ENCODE data around the gene DLX2.

DLX2 gene

DNA sequence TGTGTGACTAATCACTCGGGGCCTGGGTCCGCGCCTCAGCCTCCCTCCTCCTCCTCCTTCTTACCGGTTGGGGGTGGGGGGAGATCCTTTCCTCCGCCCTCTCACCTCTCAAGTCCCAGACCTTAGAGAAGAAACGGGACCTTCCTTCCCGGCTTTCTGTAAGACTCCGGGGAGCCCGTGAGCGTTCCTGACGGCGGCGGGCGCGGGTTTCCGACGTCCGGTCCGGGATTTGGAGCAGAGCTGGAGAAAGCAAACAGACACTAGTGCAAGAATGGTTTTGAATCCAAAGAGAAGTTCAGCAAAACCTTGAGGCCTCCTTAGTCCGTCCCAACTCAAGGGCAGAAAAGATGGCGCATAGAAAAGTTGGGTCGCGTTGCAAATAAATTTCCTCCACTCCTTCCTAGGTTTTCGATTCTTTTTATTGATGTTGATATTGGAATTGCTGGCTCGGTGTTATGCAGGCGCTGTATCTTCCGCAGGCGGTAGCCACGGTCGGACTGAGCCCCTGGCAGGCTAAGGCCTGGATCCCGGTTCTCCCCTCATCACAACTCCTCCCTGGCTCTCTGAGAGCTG is 15.4 kb downstream of the DLX2 start:
- TF ChIP-seq, protein P1, sequence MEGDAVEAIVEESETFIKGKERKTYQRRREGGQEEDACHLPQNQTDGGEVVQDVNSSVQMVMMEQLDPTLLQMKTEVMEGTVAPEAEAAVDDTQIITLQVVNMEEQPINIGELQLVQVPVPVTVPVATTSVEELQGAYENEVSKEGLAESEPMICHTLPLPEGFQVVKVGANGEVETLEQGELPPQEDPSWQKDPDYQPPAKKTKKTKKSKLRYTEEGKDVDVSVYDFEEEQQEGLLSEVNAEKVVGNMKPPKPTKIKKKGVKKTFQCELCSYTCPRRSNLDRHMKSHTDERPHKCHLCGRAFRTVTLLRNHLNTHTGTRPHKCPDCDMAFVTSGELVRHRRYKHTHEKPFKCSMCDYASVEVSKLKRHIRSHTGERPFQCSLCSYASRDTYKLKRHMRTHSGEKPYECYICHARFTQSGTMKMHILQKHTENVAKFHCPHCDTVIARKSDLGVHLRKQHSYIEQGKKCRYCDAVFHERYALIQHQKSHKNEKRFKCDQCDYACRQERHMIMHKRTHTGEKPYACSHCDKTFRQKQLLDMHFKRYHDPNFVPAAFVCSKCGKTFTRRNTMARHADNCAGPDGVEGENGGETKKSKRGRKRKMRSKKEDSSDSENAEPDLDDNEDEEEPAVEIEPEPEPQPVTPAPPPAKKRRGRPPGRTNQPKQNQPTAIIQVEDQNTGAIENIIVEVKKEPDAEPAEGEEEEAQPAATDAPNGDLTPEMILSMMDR (conservative IDR thresholded peaks at IDR 0.05): no peak
- H3K27ac ChIP-seq: peak overlapping the region; percentile 94

DNA sequence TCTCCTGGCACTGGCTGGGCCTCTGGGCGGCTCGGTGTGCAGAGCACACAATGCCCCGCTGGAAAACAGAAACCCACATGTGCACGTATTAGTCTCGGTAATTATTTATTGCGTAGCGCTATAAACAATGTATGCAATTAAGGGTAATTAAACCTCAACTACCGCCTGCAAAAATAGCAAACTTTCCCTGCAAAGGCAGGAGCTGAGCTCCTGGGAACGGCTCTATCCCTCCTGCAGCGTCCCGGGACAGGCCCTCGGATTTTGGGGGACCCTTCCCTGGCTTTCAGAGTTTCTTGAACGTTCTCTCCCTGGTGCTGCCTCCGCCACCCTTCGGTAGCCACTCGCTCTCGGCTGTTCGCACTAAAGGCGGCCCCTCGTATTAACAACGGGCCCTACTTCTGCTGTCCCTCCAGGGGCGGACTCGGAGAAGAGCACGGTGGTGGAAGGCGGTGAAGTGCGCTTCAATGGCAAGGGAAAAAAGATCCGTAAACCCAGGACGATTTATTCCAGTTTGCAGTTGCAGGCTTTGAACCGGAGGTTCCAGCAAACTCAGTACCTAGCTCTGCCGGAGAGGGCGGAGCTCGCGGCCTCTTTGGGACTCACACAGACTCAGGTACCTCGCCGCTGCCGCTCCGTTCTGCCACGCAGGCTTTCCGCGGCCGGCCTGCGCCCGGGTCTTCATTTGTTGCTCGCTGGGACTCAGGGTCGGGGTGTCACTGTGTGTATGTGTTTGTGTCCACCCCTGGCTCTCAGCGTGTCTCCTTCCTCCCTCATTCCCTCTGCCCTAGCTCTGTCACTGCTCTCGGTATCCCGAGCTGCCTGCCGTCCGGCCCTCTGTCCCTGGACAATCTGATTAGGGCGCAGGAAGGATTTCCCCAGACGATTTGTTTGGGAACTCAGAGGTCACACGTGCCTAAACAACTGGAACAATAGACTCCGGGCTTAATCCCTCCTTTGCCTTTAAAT is 16.2 kb downstream of the DLX2 start:
- TF ChIP-seq, protein P1 (conservative IDR thresholded peaks at IDR 0.05): peak; percentile 52
- H3K27ac ChIP-seq: peak overlapping the region; percentile 94

DNA sequence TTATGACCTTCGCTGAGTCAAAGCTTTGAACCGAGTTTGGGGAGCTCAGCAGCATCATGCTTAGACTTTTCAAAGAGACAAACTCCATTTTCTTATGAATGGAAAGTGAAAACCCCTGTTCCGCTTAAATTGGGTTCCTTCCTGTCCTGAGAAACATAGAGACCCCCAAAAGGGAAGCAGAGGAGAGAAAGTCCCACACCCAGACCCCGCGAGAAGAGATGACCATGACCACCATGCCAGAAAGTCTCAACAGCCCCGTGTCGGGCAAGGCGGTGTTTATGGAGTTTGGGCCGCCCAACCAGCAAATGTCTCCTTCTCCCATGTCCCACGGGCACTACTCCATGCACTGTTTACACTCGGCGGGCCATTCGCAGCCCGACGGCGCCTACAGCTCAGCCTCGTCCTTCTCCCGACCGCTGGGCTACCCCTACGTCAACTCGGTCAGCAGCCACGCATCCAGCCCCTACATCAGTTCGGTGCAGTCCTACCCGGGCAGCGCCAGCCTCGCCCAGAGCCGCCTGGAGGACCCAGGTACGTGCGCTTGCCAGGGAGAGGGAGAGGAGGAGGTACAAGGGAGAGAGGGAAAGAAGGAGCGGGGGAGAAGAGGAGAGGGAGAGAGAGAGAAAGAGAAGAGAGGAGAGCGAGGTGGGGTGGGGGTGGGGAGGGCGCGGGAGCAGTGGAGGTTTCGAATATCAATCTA is 17.1 kb downstream of the DLX2 start, which contains the start of gene DLX1:
TSS of gene DLX1 (plus strand) at position 48 of the 700 bp plus-strand sequence. CDS start at position 219, 171 bp downstream.
- TF ChIP-seq, protein P1 (conservative IDR thresholded peaks at IDR 0.05): no peak
- H3K27ac ChIP-seq: peak within 1 kb of the TSS; percentile 94

DNA sequence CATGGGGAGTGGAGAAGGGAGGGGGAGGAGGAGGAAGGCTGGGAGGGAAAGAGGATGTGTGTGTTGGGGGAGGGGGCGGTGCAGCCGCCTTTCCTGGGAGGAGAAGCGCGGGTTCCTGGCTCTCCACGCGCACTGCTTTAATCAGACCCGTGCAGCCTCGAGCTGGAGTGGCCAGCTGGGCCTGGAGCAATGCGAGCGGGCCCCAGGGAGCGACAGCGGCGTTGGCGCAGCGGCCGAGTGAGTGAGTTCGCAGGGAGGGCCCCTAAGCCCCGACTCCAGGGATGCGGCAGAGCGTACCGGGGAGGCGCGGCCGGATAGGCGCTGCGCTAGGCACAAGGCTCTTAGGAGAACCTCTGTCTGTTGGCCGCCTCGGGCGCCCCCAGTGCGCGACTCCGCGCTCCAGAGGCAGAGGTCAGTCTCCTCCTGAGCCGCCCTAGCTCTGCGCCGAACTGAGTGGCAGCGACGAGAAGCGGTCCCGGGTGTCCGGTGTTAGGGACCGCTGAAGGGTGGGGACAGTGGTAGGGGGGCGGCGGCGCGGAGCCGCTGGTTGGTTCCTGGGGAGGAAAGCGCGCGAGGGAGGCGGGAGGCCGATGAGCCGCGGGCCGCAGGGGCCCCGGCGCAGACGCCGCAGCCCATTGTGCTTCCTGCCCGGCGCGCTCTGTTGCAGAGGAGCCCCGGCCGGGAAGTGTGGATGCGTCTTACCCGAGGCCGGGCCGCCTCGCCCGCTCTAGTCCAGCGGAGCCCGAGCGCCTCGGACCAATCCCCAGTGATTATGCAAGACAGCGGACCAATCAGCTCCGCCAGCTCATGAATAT is 17.8 kb downstream of the DLX2 start:
- TF ChIP-seq, protein P1 (conservative IDR thresholded peaks at IDR 0.05): no peak
- peak overlapping the region; percentile 94 for H3K27ac ChIP-seq

DNA sequence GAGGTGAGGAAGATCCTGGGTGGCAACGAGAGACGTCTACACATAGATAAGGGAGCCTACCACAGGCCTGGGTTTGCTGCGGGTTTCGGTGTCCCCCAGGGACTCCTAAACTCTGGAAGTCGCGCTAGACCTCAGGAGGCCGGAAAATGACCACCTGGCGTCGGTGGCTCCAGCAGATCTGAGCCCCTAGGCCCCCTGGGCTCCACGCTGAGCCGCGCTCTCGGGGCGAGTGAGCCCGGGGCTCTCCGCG is 18.4 kb downstream of the DLX2 start:
- peak overlapping the region; percentile 94 for H3K27ac ChIP-seq
- TF ChIP-seq, protein P1 (conservative IDR thresholded peaks at IDR 0.05): no peak

DNA sequence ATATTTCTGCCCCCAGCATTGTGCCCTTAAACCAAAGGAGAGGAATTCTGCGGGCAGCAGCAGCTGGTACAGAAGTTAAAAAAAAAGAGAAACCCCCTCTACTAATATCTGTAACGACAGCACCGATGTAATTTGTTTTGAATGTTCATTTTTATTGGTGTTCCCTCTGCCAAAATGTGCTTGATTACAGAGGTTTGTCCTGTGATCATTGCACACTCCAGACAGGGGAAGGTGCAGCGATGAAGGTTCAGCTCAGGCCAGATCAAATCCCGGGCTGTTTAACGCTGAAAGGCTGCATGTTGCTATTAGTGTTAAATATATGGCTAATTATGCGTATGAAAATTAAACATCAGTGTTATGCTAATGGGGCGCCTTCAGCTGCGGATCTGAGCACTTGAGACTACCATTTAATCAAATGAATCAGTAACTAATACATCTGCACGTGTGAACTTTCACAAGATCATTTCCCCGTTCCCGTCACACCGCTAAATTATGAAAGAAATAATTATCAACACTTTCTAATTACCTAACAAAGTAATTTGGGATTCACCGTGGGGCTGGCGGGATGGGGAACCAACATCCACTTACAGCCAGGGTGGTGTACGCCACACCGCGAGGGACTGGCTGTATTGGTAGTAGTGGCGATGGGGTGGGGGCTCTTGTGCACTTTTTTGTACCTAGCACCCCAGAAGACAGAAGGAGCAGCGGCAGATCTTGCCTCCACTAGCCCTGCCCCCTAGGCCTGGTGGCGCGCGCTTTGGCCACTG is 18.9 kb downstream of the DLX2 start:
- H3K27ac ChIP-seq: peak overlapping the region; percentile 94
- TF ChIP-seq, protein P1 (conservative IDR thresholded peaks at IDR 0.05): no peak
